ENCODE data around the gene WNT1. TPM values are rescaled to one million over a fixed set of nuclear protein-coding genes. Genes with fewer than 3 reads are reported as not detected.

The WNT1 gene
- total RNA-seq, 1 experiment from 2014 or later: not detected

GRCh38 chr12:48940181-48940580, 37.9 kb upstream of the WNT1 start:
- no peaks in the 10 kb centered on the region; the same call in 1 of the 2 replicates for H3K36me3 ChIP-seq (ENCODE audit: control insufficient read depth, insufficient read depth, low read length)
- no peak for TF ChIP-seq CTCF (IDR thresholded peaks at IDR 0.05; ENCODE audit: insufficient read depth in 1 of 2, low read depth in 1 of 2, low read length in 1 of 2, severe bottlenecking in 1 of 2, unreplicated experiment in 1 of 2)
- no peaks in the 10 kb centered on the region for H3K27me3 ChIP-seq (replicated peaks; ENCODE audit: control insufficient read depth, insufficient read depth, low read length)
- intact Hi-C loops (cut with micrococcal nuclease; ENCODE audit: unreplicated experiment): no loop called here
- no peaks in the 10 kb centered on the region for H3K27me3 Mint-ChIP-seq (ENCODE audit: insufficient read depth, unreplicated experiment)
- no peaks in the 10 kb centered on the region for H3K9me3 Mint-ChIP-seq (ENCODE audit: unreplicated experiment)
- H3K4me3 ChIP-seq (ENCODE audit: low read depth, low read length): no peak overlapping the region
- H3K4me1 ChIP-seq: no peaks in the 10 kb centered on the region
- BruUV-seq (replicated peaks): no TSS peak
- H3K9me3 ChIP-seq: no peaks in the 10 kb centered on the region
- POLR2A ChIA-PET: no interaction called here
- DNase-seq: no peak
- H3K36me3 Mint-ChIP-seq (ENCODE audit: insufficient read depth, unreplicated experiment): peaks cover 53% of the 10 kb centered on the region
- no peak overlapping the region for H3K4me3 Mint-ChIP-seq (ENCODE audit: unreplicated experiment)
- H3K27ac Mint-ChIP-seq (ENCODE audit: unreplicated experiment): no peak overlapping the region
- H3K4me1 Mint-ChIP-seq (ENCODE audit: low read depth, unreplicated experiment): no peaks in the 10 kb centered on the region
- CTCF ChIA-PET: interaction anchor here (1.0 to 1.3 kb wide), 3 partner anchors 15 to 87 kb away, joined by 3 to 4 read pairs (median 3); partner anchors contain the start of gene ARF3

- TF ChIP-seq CTCF (IDR thresholded peaks at IDR 0.05; ENCODE audit: insufficient read depth in 1 of 2, low read depth in 1 of 2, low read length in 1 of 2, severe bottlenecking in 1 of 2, unreplicated experiment in 1 of 2): no peak
- H3K4me1 Mint-ChIP-seq (ENCODE audit: low read depth, unreplicated experiment): peaks cover 7% of the 10 kb centered on the region
- ChIA-PET CTCF (no interaction called here), POLR2A (no interaction called here)
- Histone ChIP-seq H3K27me3 (replicated peaks; ENCODE audit: control insufficient read depth, insufficient read depth, low read length) (no peaks in the 10 kb centered on the region), H3K36me3 (ENCODE audit: control insufficient read depth, insufficient read depth, low read length) (no peaks in the 10 kb centered on the region; the same call in 1 of the 2 replicates), H3K4me3 (ENCODE audit: low read depth, low read length) (no peak overlapping the region), H3K9me3 (no peaks in the 10 kb centered on the region), H3K4me1 (no peaks in the 10 kb centered on the region)
- H3K27me3 Mint-ChIP-seq (ENCODE audit: insufficient read depth, unreplicated experiment): no peaks in the 10 kb centered on the region
- no peak overlapping the region for H3K27ac Mint-ChIP-seq (ENCODE audit: unreplicated experiment)
- H3K36me3 Mint-ChIP-seq (ENCODE audit: insufficient read depth, unreplicated experiment): peaks cover 42% of the 10 kb centered on the region
- no TSS peak for BruUV-seq (replicated peaks)
- no peaks in the 10 kb centered on the region for H3K9me3 Mint-ChIP-seq (ENCODE audit: unreplicated experiment)
- no peak for DNase-seq
- no peak overlapping the region for H3K4me3 Mint-ChIP-seq (ENCODE audit: unreplicated experiment)
- intact Hi-C loops (cut with micrococcal nuclease; ENCODE audit: unreplicated experiment): no loop called here
Observed at GRCh38 chr12:48943221-48943620, 34.9 kb upstream of the WNT1 start.

GRCh38 chr12:48946205-48946604, 31.9 kb upstream of the WNT1 start:
- no peaks in the 10 kb centered on the region for H3K27me3 Mint-ChIP-seq (ENCODE audit: insufficient read depth, unreplicated experiment)
- Histone ChIP-seq H3K4me3 (ENCODE audit: low read depth, low read length) (no peak overlapping the region), H3K27me3 (replicated peaks; ENCODE audit: control insufficient read depth, insufficient read depth, low read length) (no peaks in the 10 kb centered on the region), H3K36me3 (ENCODE audit: control insufficient read depth, insufficient read depth, low read length) (no peaks in the 10 kb centered on the region; the same call in 1 of the 2 replicates), H3K4me1 (no peaks in the 10 kb centered on the region), H3K9me3 (no peaks in the 10 kb centered on the region)
- H3K9me3 Mint-ChIP-seq (ENCODE audit: unreplicated experiment): no peaks in the 10 kb centered on the region
- TF ChIP-seq CTCF (IDR thresholded peaks at IDR 0.05; ENCODE audit: insufficient read depth in 1 of 2, low read depth in 1 of 2, low read length in 1 of 2, severe bottlenecking in 1 of 2, unreplicated experiment in 1 of 2): no peak
- H3K4me1 Mint-ChIP-seq (ENCODE audit: low read depth, unreplicated experiment): peaks cover 7% of the 10 kb centered on the region
- H3K27ac Mint-ChIP-seq (ENCODE audit: unreplicated experiment): no peak overlapping the region
- H3K36me3 Mint-ChIP-seq (ENCODE audit: insufficient read depth, unreplicated experiment): peaks cover 31% of the 10 kb centered on the region
- ChIA-PET CTCF (interaction anchor here (1.9 to 2.2 kb wide), 2 partner anchors 21 to 42 kb away, joined by 3 to 5 read pairs; partner anchors contain the start of gene FKBP11), POLR2A (no interaction called here)
- no TSS peak for BruUV-seq (replicated peaks)
- intact Hi-C loops (cut with micrococcal nuclease; ENCODE audit: unreplicated experiment): no loop called here
- DNase-seq: no peak
- H3K4me3 Mint-ChIP-seq (ENCODE audit: unreplicated experiment): no peak overlapping the region
